Measurements from ENCODE around the gene ADI1.

DNA sequence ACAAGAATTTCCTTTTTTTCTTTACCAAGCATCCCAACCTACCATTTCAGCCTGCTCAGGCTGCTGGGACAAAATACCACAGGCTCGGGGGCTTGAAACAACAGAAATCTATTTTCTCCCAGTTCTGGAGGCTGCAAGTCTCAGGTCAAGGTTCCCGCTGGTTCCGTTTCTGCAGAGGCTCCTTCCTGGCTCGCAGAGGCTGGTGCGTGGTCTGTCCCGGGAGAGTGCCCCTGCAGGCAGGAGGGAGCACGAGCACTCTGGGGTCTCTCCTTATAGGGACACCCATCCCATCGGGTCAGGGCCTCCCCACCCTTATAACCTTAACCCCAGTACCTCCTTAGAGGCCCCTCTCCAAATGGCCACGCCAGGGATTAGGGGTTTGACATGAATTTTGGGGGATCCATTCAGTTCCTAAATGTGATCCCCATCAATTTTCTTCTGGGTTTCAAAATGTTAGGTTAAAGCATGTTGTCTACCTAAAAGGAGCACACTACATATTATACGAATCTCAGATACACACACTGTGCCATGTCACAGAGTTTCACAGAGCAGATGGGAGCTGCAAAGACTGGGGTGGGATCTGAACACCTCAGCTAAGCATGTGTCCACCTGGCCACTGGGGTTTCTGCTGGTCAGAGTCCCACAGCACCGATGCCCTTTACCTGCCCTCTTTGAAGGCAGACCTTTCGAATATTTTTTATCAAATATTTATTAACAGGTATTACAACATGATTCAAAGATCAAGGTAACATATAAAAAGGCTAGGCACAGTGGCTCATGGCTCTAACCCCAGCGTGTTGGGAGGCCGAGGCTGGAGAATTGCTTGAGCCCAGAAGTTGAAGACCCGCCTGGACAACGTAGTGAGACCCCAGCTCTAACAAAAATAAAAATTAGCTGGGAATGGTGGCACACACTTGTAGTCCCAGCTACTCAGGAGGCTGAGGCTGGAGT, 17.6 kb upstream of the ADI1 start:
- no peak for TF ChIP-seq FOS (IDR thresholded peaks at IDR 0.05; ENCODE audit: low read depth, low read length)
- TF ChIP-seq POLR2A (IDR thresholded peaks at IDR 0.05; ENCODE audit: low read depth, low read length), result no peak
- TF ChIP-seq, protein P1, sequence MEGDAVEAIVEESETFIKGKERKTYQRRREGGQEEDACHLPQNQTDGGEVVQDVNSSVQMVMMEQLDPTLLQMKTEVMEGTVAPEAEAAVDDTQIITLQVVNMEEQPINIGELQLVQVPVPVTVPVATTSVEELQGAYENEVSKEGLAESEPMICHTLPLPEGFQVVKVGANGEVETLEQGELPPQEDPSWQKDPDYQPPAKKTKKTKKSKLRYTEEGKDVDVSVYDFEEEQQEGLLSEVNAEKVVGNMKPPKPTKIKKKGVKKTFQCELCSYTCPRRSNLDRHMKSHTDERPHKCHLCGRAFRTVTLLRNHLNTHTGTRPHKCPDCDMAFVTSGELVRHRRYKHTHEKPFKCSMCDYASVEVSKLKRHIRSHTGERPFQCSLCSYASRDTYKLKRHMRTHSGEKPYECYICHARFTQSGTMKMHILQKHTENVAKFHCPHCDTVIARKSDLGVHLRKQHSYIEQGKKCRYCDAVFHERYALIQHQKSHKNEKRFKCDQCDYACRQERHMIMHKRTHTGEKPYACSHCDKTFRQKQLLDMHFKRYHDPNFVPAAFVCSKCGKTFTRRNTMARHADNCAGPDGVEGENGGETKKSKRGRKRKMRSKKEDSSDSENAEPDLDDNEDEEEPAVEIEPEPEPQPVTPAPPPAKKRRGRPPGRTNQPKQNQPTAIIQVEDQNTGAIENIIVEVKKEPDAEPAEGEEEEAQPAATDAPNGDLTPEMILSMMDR (conservative IDR thresholded peaks at IDR 0.05; ENCODE audit: low read depth, low read length), result peak; percentile 52
- TF ChIP-seq MXI1 (IDR thresholded peaks at IDR 0.05; ENCODE audit: borderline replicate concordance, low read depth, low read length), result no peak
- no peak for TF ChIP-seq NFE2L2 (IDR thresholded peaks at IDR 0.05; ENCODE audit: low read depth, low read length)
- TF ChIP-seq, protein P2, sequence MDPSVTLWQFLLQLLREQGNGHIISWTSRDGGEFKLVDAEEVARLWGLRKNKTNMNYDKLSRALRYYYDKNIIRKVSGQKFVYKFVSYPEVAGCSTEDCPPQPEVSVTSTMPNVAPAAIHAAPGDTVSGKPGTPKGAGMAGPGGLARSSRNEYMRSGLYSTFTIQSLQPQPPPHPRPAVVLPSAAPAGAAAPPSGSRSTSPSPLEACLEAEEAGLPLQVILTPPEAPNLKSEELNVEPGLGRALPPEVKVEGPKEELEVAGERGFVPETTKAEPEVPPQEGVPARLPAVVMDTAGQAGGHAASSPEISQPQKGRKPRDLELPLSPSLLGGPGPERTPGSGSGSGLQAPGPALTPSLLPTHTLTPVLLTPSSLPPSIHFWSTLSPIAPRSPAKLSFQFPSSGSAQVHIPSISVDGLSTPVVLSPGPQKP (IDR thresholded peaks at IDR 0.05; ENCODE audit: borderline replicate concordance, low read depth, low read length), result no peak

Data from IMR-90 (cell line).